Vagina (tissue), 2 donors: ENCODE measurements around the gene MAP2K5.

Source experiments
- CTCF ChIP-seq, 3 experiments: fragments of 450-650 bp in 2 of 3; fragments of 200-600 bp in 1 of 3; sonication (generic) in 1 of 3; IDR thresholded peaks; one replicate each; pipeline ENCODE4 v1.5.1; 2017 to 2019; ENCODE audit warnings: antibody characterized with exemption in 3 of 3, mild to moderate bottlenecking in 2 of 3, moderate library complexity in 2 of 3
- POLR2AphosphoS5 ChIP-seq, 2 donors: sonication (generic); formaldehyde crosslinking; IDR thresholded peaks; one replicate each; pipeline ENCODE4 v1.9.0; 2017; ENCODE audit warnings: antibody characterized with exemption in 2 of 2, mild to moderate bottlenecking in 2 of 2, low read depth in 1 of 2; ENCODE audit not compliant: insufficient read depth in 1 of 2

- no peak for TF ChIP-seq CTCF (IDR thresholded peaks at IDR 0.05)
- peak in 1 of 2 donors; percentile 29 for TF ChIP-seq POLR2AphosphoS5 (IDR thresholded peaks at IDR 0.05; ENCODE audit: insufficient read depth in 1 of 2, low read depth in 1 of 2)
Measured at GRCh38 chr15:67838789-67839332, 296.4 kb downstream of the MAP2K5 start.
